ENCODE results near the gene BCL11B.

BCL11B gene

GRCh38 chr14:99267381-99267780 is 4.6 kb downstream of the BCL11B start:
- no peak for DNase-seq

GRCh38 chr14:99266181-99267178 is 5.5 kb downstream of the BCL11B start:
- peak; percentile 46 for DNase-seq

- DNase-seq: no peak
Measured at GRCh38 chr14:99265571-99265970, 6.4 kb downstream of the BCL11B start.

- no peak for DNase-seq
Measured at GRCh38 chr14:99264691-99265450, 7.1 kb downstream of the BCL11B start.

- no peak for DNase-seq
Measured at GRCh38 chr14:99263564-99264330, 8.2 kb downstream of the BCL11B start.

DNA sequence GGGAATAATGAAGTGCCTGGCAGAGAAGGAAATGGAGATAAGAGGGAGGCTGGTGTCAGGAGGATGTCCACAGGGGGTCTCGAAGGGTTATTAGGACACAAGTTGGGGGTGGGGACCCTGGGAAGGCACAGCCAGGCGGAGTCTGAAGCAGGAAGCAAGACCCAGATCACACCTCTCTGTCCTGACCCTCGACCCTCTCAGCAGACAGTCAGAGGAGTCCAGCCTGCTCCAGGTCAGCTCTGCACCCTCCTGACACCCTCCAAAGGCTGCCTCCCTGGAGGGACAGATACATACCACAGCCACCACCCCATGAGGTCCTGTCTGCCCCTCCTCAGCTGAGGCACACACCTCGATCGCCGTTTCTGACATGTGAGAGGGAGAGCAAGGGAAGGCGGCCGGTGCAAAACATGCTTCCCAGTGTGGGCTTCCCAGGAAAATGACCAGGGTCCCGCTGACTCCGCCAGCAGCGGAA is 9.0 kb downstream of the BCL11B start:
- no peak for DNase-seq

GRCh38 chr14:99261912-99262787 is 9.8 kb downstream of the BCL11B start:
- DNase-seq: peak; percentile 22

GRCh38 chr14:99260587-99261551 is 11.1 kb downstream of the BCL11B start:
- peak; percentile 45 for DNase-seq

- DNase-seq: no peak
Measured at GRCh38 chr14:99260116-99260515, 11.9 kb downstream of the BCL11B start.

DNA sequence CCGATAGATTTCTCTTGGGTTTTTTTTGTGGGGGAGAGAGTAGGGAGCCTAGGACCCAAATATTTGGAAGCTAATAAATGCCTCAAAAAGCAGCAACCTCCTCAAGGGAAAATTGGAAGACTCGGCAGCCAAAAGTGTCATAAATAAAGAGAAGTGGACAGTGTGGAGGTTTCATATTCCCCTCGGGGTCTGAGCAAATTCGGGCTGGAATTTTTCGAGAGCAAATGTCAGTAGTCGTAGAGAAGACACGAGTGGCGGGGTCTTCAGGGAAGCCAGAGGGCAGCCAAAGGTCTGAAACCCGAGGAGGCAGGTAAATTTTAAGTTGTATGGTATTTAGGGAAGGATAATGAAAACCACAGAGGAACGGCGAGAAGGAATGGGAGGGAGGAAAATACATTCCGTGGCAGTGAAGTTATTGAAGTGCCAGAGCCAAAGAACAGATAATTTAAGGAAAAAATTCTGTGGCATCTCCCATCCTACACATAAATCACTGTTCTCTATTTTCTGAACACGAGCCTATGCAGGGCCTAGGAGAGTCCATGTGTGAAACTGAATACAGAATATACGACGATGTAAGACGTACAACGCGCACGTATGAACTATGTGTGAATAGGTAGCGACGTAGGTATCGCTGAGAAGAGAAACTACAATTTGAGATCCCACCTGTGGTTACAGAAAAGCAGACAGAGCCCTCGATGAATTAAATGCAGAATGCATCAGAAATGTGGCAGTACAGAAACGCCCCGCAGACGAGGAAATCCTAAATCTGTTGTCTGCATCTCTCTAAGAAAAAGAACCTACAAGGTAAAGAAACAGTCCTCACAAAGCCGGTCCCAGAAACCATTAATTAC is 12.9 kb downstream of the BCL11B start:
- no peak for DNase-seq

DNA sequence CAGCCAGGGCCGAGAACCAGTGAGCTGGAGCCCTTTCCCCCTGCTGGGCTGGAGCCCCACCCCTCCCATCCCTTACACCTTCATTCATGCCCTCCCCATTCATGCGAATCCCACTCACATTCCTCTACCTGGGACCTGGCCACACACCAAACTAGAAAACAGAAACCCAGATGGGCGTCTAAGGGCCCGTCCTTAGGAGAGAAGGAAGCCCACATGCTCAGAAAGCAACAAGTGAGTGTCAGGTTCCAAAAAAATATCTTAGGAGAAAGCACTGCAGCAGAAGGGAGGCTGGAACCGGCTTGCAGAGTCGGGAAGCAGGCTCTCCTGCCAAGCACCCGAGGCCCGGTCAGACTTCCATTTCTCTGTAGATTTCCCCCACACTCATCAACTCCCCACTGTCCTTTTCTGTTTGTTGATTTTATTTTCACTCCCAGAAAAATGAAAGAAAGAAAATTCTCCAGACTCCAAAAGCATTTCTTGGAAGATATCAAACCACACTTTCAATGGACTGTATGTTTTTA is 13.6 kb downstream of the BCL11B start:
- no peak for DNase-seq

GRCh38 chr14:99257673-99258221 is 14.2 kb downstream of the BCL11B start:
- DNase-seq: no peak

DNA sequence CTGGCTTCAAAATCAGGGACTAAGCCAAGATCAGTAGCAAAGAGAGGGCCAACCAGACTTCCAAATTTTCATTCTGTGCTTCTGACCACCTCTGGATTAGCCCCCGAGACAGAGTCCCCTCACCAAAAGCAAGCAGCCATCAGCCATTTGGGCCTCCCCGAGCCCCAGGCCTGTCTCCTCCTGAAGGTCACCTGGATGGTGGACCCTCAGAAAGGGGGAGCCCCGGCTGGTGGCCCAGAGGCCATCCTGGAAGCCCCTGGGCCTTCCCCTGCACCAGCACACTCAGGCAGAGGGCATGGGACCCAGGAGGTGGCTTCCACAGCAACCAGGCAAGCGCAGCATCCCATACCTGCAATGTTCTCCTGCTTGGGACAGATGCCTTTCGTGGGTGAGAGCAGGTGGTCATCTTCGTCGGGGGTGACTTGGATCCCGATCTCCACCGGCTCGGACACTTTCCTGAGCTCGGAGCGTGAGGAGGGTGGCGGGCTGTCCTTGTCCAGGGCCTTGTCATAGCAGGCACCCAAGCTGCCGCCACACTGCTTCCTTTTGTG is 14.8 kb downstream of the BCL11B start:
- no peak for DNase-seq

DNA sequence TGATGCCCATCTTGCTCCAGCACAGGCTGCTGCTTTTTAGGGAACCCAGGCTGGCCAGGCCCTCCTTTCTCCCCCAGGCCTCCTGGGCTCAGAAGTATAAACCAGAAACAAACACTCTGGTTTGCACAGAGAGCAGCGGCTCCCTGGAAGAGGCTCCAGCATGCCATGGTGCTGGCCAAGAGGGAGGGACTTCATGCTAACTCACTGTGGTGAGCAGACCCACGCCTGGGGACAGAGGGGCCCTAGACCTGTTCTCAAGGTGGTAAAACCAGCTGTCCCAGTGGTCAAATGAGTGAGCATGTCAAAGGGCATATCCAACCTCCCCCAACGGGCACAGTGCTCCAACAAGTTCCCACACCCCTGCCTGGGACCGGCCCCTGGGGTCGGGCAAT is 15.5 kb downstream of the BCL11B start:
- DNase-seq: no peak

GRCh38 chr14:99255621-99256482 is 16.1 kb downstream of the BCL11B start:
- DNase-seq: no peak

DNA sequence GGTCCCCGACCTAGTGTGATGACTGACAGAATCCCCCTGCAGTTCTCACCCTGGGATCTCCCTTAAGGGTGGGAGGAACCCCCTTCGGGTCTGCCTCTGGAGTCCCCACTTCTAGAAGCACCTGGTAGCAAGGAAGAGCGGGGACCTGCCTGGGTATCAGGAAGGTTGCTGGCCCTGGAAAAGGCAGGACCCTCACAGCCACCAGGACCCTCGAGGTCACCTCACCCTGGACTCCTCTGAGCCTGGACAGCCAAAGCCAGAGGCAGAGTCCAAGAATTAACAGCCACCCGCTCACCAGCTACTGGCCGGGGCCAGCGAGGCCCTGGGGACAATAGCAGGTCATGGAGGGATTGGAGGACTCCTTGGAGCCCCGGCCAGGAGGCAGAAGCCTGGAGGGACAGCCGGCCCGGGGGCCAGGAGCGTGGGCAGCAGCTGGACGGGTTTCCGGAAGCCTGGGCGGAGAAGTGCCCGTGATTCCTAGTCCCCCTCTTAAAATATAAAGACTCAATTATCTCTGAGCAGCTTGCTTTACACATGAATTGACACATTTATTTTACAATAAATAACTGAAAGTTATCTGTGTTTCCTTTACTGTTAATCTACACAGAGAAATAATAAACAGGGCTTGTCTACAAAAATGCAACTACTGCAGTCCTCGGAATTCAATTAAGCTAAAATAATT is 17.5 kb downstream of the BCL11B start:
- DNase-seq: no peak

DNA sequence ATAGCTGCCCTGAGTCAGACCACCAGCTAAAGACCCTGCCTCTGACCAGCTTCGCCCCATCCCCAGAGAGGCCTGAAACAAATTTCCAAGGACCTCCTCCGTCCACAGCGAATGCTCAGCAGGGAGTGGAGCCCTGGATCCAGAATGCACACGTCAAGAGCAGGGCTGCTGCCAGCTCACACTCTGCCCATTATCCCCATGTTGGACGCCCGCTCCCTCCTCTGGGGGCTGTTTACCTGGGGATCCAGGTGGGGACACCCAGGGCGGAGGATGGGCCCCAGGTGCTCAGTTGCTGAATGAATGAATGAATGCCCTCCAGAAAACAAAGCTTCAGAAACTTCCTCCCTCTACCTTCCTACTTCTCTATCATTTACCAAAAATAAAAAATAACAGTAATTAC is 18.1 kb downstream of the BCL11B start:
- no peak for DNase-seq

Data from MV-4-11 (cell line).